Adrenal gland (tissue), 5 donors: ENCODE results near the gene ATP4B.

ENCODE experiments used
- CTCF ChIP-seq, 6 experiments: fragments of 450-650 bp in 4 of 6; fragments of 200-600 bp in 2 of 6; sonication (generic) in 1 of 6; IDR thresholded peaks; 1 replicate in 5 of 6; 2 replicates in 1 of 6; pipeline versions ENCODE4 v1.5.1 to v1.8.0; 2016 to 2021; ENCODE audit warnings: antibody characterized with exemption in 6 of 6, mild to moderate bottlenecking in 2 of 6, moderate library complexity in 1 of 6
- POLR2A ChIP-seq, 2 donors: fragments of 450-650 bp; IDR thresholded peaks; one replicate each; pipeline ENCODE4 v1.6.1; 2017; ENCODE audit warnings: antibody characterized with exemption in 2 of 2, mild to moderate bottlenecking in 2 of 2, moderate library complexity in 1 of 2
- donor health status: DM: no; HTN: no; CAD: no.

GRCh38 chr13:113630804-113631203 is 27.2 kb downstream of the ATP4B start:
- TF ChIP-seq POLR2A (IDR thresholded peaks at IDR 0.05) (no peak), CTCF (IDR thresholded peaks at IDR 0.05) (no peak)
